Fibroblast of the aortic adventitia (primary cell): Measurements from ENCODE around the gene RFFL. TPM values are rescaled to one million over a fixed set of nuclear protein-coding genes. Genes with fewer than 3 reads are reported as not detected.
A peak's percentile ranks its signal among the peaks of the same experiment; 100 is the strongest.
"Not testable (repeated sequence)": the region's sequence is repeated elsewhere in the genome, so short reads cannot be mapped to it uniquely, and the experiment has no call there.

Experiments used
- DNase-seq: peaks from one replicate; pipeline ENCODE4 v3.0.0-alpha.2; 2010; ENCODE audit warnings: low read depth
- H3K4me3 ChIP-seq: 2 replicates; pipeline ENCODE4 v1.5.1; 2011; ENCODE audit warnings: low read depth, mild to moderate bottlenecking, control low read depth, low read length, moderate library complexity
- CTCF ChIP-seq: IDR thresholded peaks from 2 replicates; pipeline ENCODE4 v1.5.1; 2011; ENCODE audit warnings: mild to moderate bottlenecking, low read length, control low read depth, inconsistent platforms; ENCODE audit not compliant: insufficient read depth
- total RNA-seq: library from RNA; depleted of rRNA; stranded (reverse); fragments of >200 nt; gene quantifications from 2 replicates; pipeline ENCODE4 v1.2.3, GENCODE V29; 2012; ENCODE audit warnings: low replicate concordance

RFFL gene
- total RNA-seq, 1 donor: 17.0 TPM

- no peak for TF ChIP-seq CTCF
- no peak overlapping the region for H3K4me3 ChIP-seq
- no peak for DNase-seq
Measured at GRCh38 chr17:35050170-35050569, 13.3 kb downstream of the RFFL start.

- no peak for DNase-seq
- no peak for TF ChIP-seq CTCF
- no peak overlapping the region for H3K4me3 ChIP-seq
Measured at GRCh38 chr17:35048685-35049379, 14.7 kb downstream of the RFFL start.

- H3K4me3 ChIP-seq: peak overlapping the region; percentile 5
- TF ChIP-seq CTCF: no peak
- peak; percentile 61 for DNase-seq
Measured at GRCh38 chr17:35046740-35047283, 16.7 kb downstream of the RFFL start.

- TF ChIP-seq CTCF: no peak
- no peak for DNase-seq
- H3K4me3 ChIP-seq: no peak overlapping the region
Measured at GRCh38 chr17:35046245-35046644, 17.3 kb downstream of the RFFL start.

GRCh38 chr17:35045458-35045979, 18.0 kb downstream of the RFFL start:
- DNase-seq, H3K4me3 ChIP-seq: not testable (repeated sequence)

GRCh38 chr17:35044181-35044580, 19.3 kb downstream of the RFFL start:
- TF ChIP-seq CTCF: no peak
- DNase-seq: no peak
- no peak overlapping the region for H3K4me3 ChIP-seq

GRCh38 chr17:35041390-35041789, 22.1 kb downstream of the RFFL start:
- no peak for TF ChIP-seq CTCF
- no peak for DNase-seq

More at GRCh38 chr17:35041390-35041789, 22.1 kb downstream of the RFFL start:
- H3K4me3 ChIP-seq: no peak overlapping the region
